Upper lobe of left lung (tissue), 6 donors: ENCODE results near the gene LTBP4. TPM values are rescaled to one million over a fixed set of nuclear protein-coding genes. Genes with fewer than 3 reads are reported as not detected.

ENCODE experiments used
- ATAC-seq, 2 donors: fragments of 200-7000 bp; cut with Tn5 transposase; one replicate each; pipeline ENCODE4 v1.9.1; 2022; ENCODE audit warnings: mild to moderate bottlenecking in 2 of 2, moderate library complexity in 2 of 2; ENCODE audit not compliant: low FRiP score in 2 of 2
- DNase-seq, 2 donors: peaks; one replicate each; pipeline ENCODE4 v3.0.0-alpha.2; 2019 to 2020
- H3K27ac ChIP-seq, 4 donors: fragments of 200-600 bp; sonication (generic); one replicate each; pipeline ENCODE4 v1.5.1; 2016 to 2019
- H3K27me3 ChIP-seq, 4 donors: fragments of 200-600 bp; sonication (generic); one replicate each; pipeline ENCODE4 v1.5.1; 2017 to 2019
- H3K36me3 ChIP-seq, 4 donors: fragments of 200-600 bp; sonication (generic); one replicate each; pipeline ENCODE4 v1.5.1; 2016 to 2019
- H3K4me1 ChIP-seq, 4 donors: fragments of 200-600 bp; sonication (generic); one replicate each; pipeline ENCODE4 v1.5.1; 2018 to 2019
- H3K4me3 ChIP-seq, 4 donors: fragments of 200-600 bp; sonication (generic); one replicate each; pipeline ENCODE4 v1.5.1; 2017 to 2019; ENCODE audit warnings: mild to moderate bottlenecking in 2 of 4, moderate library complexity in 1 of 4
- H3K9me3 ChIP-seq, 4 donors: fragments of 200-600 bp; sonication (generic); one replicate each; pipeline ENCODE4 v1.5.1; 2018 to 2019
- CTCF ChIP-seq, 6 experiments: fragments of 450-650 bp in 4 of 6; fragments of 200-600 bp in 2 of 6; sonication (generic) in 2 of 6; IDR thresholded peaks; one replicate each; pipeline ENCODE4 v1.5.1; 2016 to 2019; ENCODE audit warnings: antibody characterized with exemption in 6 of 6
- EP300 ChIP-seq, 4 donors: sonication (generic); formaldehyde crosslinking; IDR thresholded peaks; one replicate each; pipeline ENCODE4 v1.5.1; 2017; ENCODE audit warnings: antibody characterized with exemption in 4 of 4, control low read depth in 2 of 4
- POLR2A ChIP-seq, 4 donors: fragments of 450-650 bp; IDR thresholded peaks; one replicate each; pipeline ENCODE4 v1.5.1; 2016 to 2017; ENCODE audit warnings: antibody characterized with exemption in 4 of 4, mild to moderate bottlenecking in 2 of 4
- POLR2AphosphoS5 ChIP-seq, 2 donors: sonication (generic); formaldehyde crosslinking; IDR thresholded peaks; one replicate each; pipeline ENCODE4 v1.5.1; 2017; ENCODE audit warnings: antibody characterized with exemption in 2 of 2
- WGBS, 2 donors: methylation state at CpG; one replicate each; pipeline ENCODE4 v1.1.5; 2017 to 2018; 5-methylcytosine and 5-hydroxymethylcytosine counted together
- total RNA-seq, 6 donors: library from RNA; depleted of rRNA in 4 of 6; stranded (reverse); fragments of >200 nt in 4 of 6; gene quantifications; one replicate each; pipeline versions ENCODE4 v1.1.0 to v1.2.1, GENCODE V29; 2016 to 2021
- donor health status: DM: no; HTN: no; CAD: no; lungs with moderate emphysema.
- donor health status: DM: no; HTN: yes; CAD: no; lungs with severe emphysema.

LTBP4 gene
- total RNA-seq, 6 donors from 2014 or later = 125 to 541 (median 401) TPM

GRCh38 chr19:40565355-40565754 lies 35.8 kb upstream of the LTBP4 start:
- no peak for TF ChIP-seq CTCF (IDR thresholded peaks at IDR 0.05)
- H3K27me3 ChIP-seq = peaks cover 0 to 31% (median 21%) of the 10 kb centered on the region in 4 donors
- no peak for ATAC-seq
- DNase-seq = no peak
- H3K4me1 ChIP-seq = peaks cover 4 to 20% (median 12%) of the 10 kb centered on the region in 4 donors
- no peak overlapping the region for H3K4me3 ChIP-seq
- no peaks in the 10 kb centered on the region for H3K9me3 ChIP-seq
- 68 to 73% methylated on average over 4 to 7 of the region's 7 CpGs for WGBS, 2 donors
- H3K27ac ChIP-seq = no peak overlapping the region
- no peaks in the 10 kb centered on the region for H3K36me3 ChIP-seq

GRCh38 chr19:40565910-40566495 lies 35.2 kb upstream of the LTBP4 start:
- Histone ChIP-seq H3K27ac (no peak overlapping the region), H3K4me1 (peaks cover 4 to 21% (median 12%) of the 10 kb centered on the region in 4 donors), H3K4me3 (no peak overlapping the region), H3K9me3 (no peaks in the 10 kb centered on the region), H3K27me3 (peaks cover 0 to 31% (median 21%) of the 10 kb centered on the region in 4 donors), H3K36me3 (no peaks in the 10 kb centered on the region)
- ATAC-seq (no peak), DNase-seq (no peak)
- TF ChIP-seq POLR2A (IDR thresholded peaks at IDR 0.05) = no peak
- TF ChIP-seq CTCF (IDR thresholded peaks at IDR 0.05) = no peak
- no peak for TF ChIP-seq POLR2AphosphoS5 (IDR thresholded peaks at IDR 0.05)
- no peak for TF ChIP-seq EP300 (IDR thresholded peaks at IDR 0.05)
- WGBS, 2 donors = 57 to 71% methylated on average over 11 to 14 of the region's 14 CpGs

GRCh38 chr19:40567040-40567749 lies 34.0 kb upstream of the LTBP4 start:
- Histone ChIP-seq H3K4me3 (peak overlapping the region in 3 of 4 donors; percentile 13 to 34 (median 27)), H3K36me3 (no peaks in the 10 kb centered on the region), H3K9me3 (no peaks in the 10 kb centered on the region), H3K27me3 (peaks cover 0 to 31% (median 21%) of the 10 kb centered on the region in 4 donors), H3K4me1 (peaks cover 4 to 21% (median 12%) of the 10 kb centered on the region in 4 donors), H3K27ac (no peak overlapping the region)
- 24 to 44% methylated on average over 9 to 17 of the region's 20 CpGs for WGBS, 2 donors
- ATAC-seq = no peak
- TF ChIP-seq POLR2AphosphoS5 (IDR thresholded peaks at IDR 0.05) (no peak), EP300 (IDR thresholded peaks at IDR 0.05) (no peak), POLR2A (IDR thresholded peaks at IDR 0.05) (no peak), CTCF (IDR thresholded peaks at IDR 0.05) (no peak)
- no peak for DNase-seq

- peak overlapping the region in 3 of 4 donors; percentile 13 to 34 (median 27) for H3K4me3 ChIP-seq
- WGBS, 2 donors = 15 to 26% methylated on average over 16 to 42 of the region's 70 CpGs
- H3K27ac ChIP-seq = no peak overlapping the region
- DNase-seq (peak in 1 of 2 donors; percentile 85), ATAC-seq (no peak)
- peaks cover 4 to 21% (median 12%) of the 10 kb centered on the region in 4 donors for H3K4me1 ChIP-seq
- H3K27me3 ChIP-seq = peaks cover 0 to 31% (median 21%) of the 10 kb centered on the region in 4 donors
- no peaks in the 10 kb centered on the region for H3K36me3 ChIP-seq
- no peak for TF ChIP-seq CTCF (IDR thresholded peaks at IDR 0.05)
- no peak for TF ChIP-seq POLR2AphosphoS5 (IDR thresholded peaks at IDR 0.05)
- no peak for TF ChIP-seq POLR2A (IDR thresholded peaks at IDR 0.05)
- TF ChIP-seq EP300 (IDR thresholded peaks at IDR 0.05) = no peak
- H3K9me3 ChIP-seq = no peaks in the 10 kb centered on the region
Observed at GRCh38 chr19:40567750-40568494, 33.2 kb upstream of the LTBP4 start.
